WTC11 (cell line): ENCODE data around the gene SURF6. TPM values are rescaled to one million over a fixed set of nuclear protein-coding genes. Genes with fewer than 3 reads are reported as not detected.

Source experiments
- ATAC-seq: fragments of 200-7000 bp; cut with Tn5 transposase; 2 replicates; pipeline ENCODE4 v1.10.0; 2021; ENCODE audit warnings: mild to moderate bottlenecking, moderate library complexity
- CTCF ChIA-PET: fragments of 300-600 bp; sonication (Branson Sonifier 250); formaldehyde crosslinking; loops from one replicate; lab custom pipeline; 2021; ENCODE audit warnings: antibody characterized with exemption; lab: Charles Lee
- POLR2A ChIA-PET: fragments of 350-600 bp; sonication (Branson Sonifier 250); formaldehyde crosslinking; loops from one replicate; lab custom pipeline; 2021; ENCODE audit warnings: antibody characterized with exemption; lab: Charles Lee
- DNase-seq: peaks from one replicate; pipeline ENCODE4 v3.0.0; 2021; ENCODE audit warnings: low spot score
- H3K27ac Mint-ChIP-seq: 2 replicates; pipeline ENCODE4 v1.8.0; 2021; ENCODE audit warnings: mixed read lengths
- H3K27me3 Mint-ChIP-seq: 2 replicates; pipeline ENCODE4 v1.8.0; 2021; ENCODE audit warnings: low read depth, mild to moderate bottlenecking, moderate library complexity, mixed read lengths
- H3K36me3 Mint-ChIP-seq: 2 replicates; pipeline ENCODE4 v1.8.0; 2021; ENCODE audit warnings: mixed read lengths
- H3K4me1 Mint-ChIP-seq: 2 replicates; pipeline ENCODE4 v1.8.0; 2022; ENCODE audit warnings: mixed read lengths
- H3K4me3 Mint-ChIP-seq: 2 replicates; pipeline ENCODE4 v1.8.0; 2021; ENCODE audit warnings: mild to moderate bottlenecking, moderate library complexity, mixed read lengths
- H3K9me3 Mint-ChIP-seq: 2 replicates; pipeline ENCODE4 v1.8.0; 2021; ENCODE audit warnings: mixed read lengths
- AFF4 ChIP-seq: sonication (generic); formaldehyde crosslinking; IDR thresholded peaks from 2 replicates; pipeline ENCODE4 v1.8.1; 2023; ENCODE audit warnings: mild to moderate bottlenecking, missing genetic modification reagents, borderline replicate concordance
- ATF2 ChIP-seq: sonication (generic); formaldehyde crosslinking; IDR thresholded peaks from 2 replicates; pipeline ENCODE4 v1.8.1; 2022; ENCODE audit warnings: low read depth, missing genetic modification reagents, borderline replicate concordance
- CBFB ChIP-seq: sonication (generic); formaldehyde crosslinking; IDR thresholded peaks from 2 replicates; pipeline ENCODE4 v1.8.1; 2022; ENCODE audit warnings: mild to moderate bottlenecking, low read depth, missing genetic modification reagents
- E2F5 ChIP-seq: sonication (generic); formaldehyde crosslinking; IDR thresholded peaks from 2 replicates; pipeline ENCODE4 v1.8.1; 2022; ENCODE audit warnings: mild to moderate bottlenecking, moderate library complexity, missing genetic modification reagents
- FOXJ3 ChIP-seq: sonication (generic); formaldehyde crosslinking; IDR thresholded peaks from 2 replicates; pipeline ENCODE4 v1.9.0; 2021; ENCODE audit warnings: missing genetic modification reagents, mild to moderate bottlenecking, borderline replicate concordance
- GRHL2 ChIP-seq: fragments of 250-450 bp; sonication (Bioruptor Pico); IDR thresholded peaks from 2 replicates; pipeline ENCODE4 v1.8.0; 2022; ENCODE audit warnings: mild to moderate bottlenecking, moderate library complexity; ENCODE audit not compliant: insufficient replicate concordance, severe bottlenecking
- HMGA2 ChIP-seq: fragments of 250-450 bp; sonication (Bioruptor Pico); IDR thresholded peaks from 2 replicates; pipeline ENCODE4 v1.4.0; 2021; ENCODE audit warnings: mild to moderate bottlenecking, moderate library complexity
- IRF1 ChIP-seq: sonication (generic); formaldehyde crosslinking; IDR thresholded peaks from 2 replicates; pipeline ENCODE4 v1.8.0; 2023; ENCODE audit warnings: missing genetic modification reagents
- MXD4 ChIP-seq: fragments of 250-450 bp; sonication (Bioruptor Pico); IDR thresholded peaks from 2 replicates; pipeline ENCODE4 v1.8.0; 2021; ENCODE audit warnings: mild to moderate bottlenecking, moderate library complexity, borderline replicate concordance
- NFATC4 ChIP-seq: fragments of 250-450 bp; sonication (Bioruptor Pico); IDR thresholded peaks from 2 replicates; pipeline ENCODE4 v1.9.0; 2021; ENCODE audit warnings: mild to moderate bottlenecking
- NFYB ChIP-seq: sonication (generic); formaldehyde crosslinking; conservative IDR thresholded peaks from 2 replicates; pipeline ENCODE4 v1.8.0; 2022; ENCODE audit warnings: low read depth, missing genetic modification reagents
- NR1H2 ChIP-seq: sonication (generic); formaldehyde crosslinking; IDR thresholded peaks from 2 replicates; pipeline ENCODE4 v1.9.0; 2021; ENCODE audit warnings: mild to moderate bottlenecking, moderate library complexity, missing genetic modification reagents
- PRRX2 ChIP-seq: fragments of 250-450 bp; sonication (Bioruptor Pico); IDR thresholded peaks from 2 replicates; pipeline ENCODE4 v1.8.0; 2021; ENCODE audit warnings: mild to moderate bottlenecking
- SP1 ChIP-seq: sonication (generic); formaldehyde crosslinking; conservative IDR thresholded peaks from 2 replicates; pipeline ENCODE4 v1.8.1; 2022; ENCODE audit warnings: missing genetic modification reagents
- ZBTB21 ChIP-seq: sonication (generic); formaldehyde crosslinking; IDR thresholded peaks from 2 replicates; pipeline ENCODE4 v1.8.1; 2023; ENCODE audit warnings: mild to moderate bottlenecking, missing genetic modification reagents, borderline replicate concordance
- ZNF263 ChIP-seq: sonication (generic); formaldehyde crosslinking; IDR thresholded peaks from 2 replicates; pipeline ENCODE4 v1.8.1; 2022; ENCODE audit warnings: low read depth, mild to moderate bottlenecking, moderate library complexity, missing genetic modification reagents
- ZNF317 ChIP-seq: sonication (generic); formaldehyde crosslinking; IDR thresholded peaks from 2 replicates; pipeline ENCODE4 v1.8.1; 2023; ENCODE audit warnings: low read depth, mild to moderate bottlenecking, moderate library complexity, missing genetic modification reagents, borderline replicate concordance
- ZNF532 ChIP-seq: fragments of 250-450 bp; sonication (Bioruptor Pico); IDR thresholded peaks from 2 replicates; pipeline ENCODE4 v1.9.0; 2021; ENCODE audit warnings: mild to moderate bottlenecking, borderline replicate concordance
- total RNA-seq: library from RNA; stranded (reverse); gene quantifications from 3 replicates; pipeline ENCODE4 v1.2.3, GENCODE V29; 2021

The SURF6 gene
- total RNA-seq, 1 experiment from 2014 or later = 67.2 TPM

GRCh38 chr9:133346021-133346785, 10.2 kb upstream of the SURF6 start:
- no peak for DNase-seq
- POLR2A ChIA-PET = interaction anchor here (0.8 kb wide), 1 partner anchor 11 kb away, joined by 4 read pairs; no protein-coding TSS in a partner anchor
- H3K27ac Mint-ChIP-seq = peak overlapping the region; percentile 96; the same call in 1 of the 2 replicates
- no peaks in the 10 kb centered on the region for H3K9me3 Mint-ChIP-seq
- TF ChIP-seq E2F5 (CRISPR knock-in tag) (no peak), ZNF317 (CRISPR knock-in tag) (no peak), NR1H2 (CRISPR knock-in tag) (no peak), AFF4 (CRISPR knock-in tag) (no peak), NFATC4 (no peak), PRRX2 (CRISPR knock-in tag) (no peak), GRHL2 (CRISPR knock-in tag) (no peak), FOXJ3 (CRISPR knock-in tag) (no peak), HMGA2 (no peak), IRF1 (CRISPR knock-in tag) (no peak), MXD4 (no peak), ZNF263 (CRISPR knock-in tag) (no peak), ATF2 (CRISPR knock-in tag) (no peak), CBFB (CRISPR knock-in tag) (no peak), NFYB (CRISPR knock-in tag) (no peak), SP1 (CRISPR knock-in tag) (no peak), ZBTB21 (no peak), ZNF532 (no peak)
- peaks cover 29% of the 10 kb centered on the region for H3K4me1 Mint-ChIP-seq
- H3K27me3 Mint-ChIP-seq = no peaks in the 10 kb centered on the region; the same call in 1 of the 2 replicates
- ATAC-seq = no peak
- H3K36me3 Mint-ChIP-seq = peaks cover 70% of the 10 kb centered on the region
- H3K4me3 Mint-ChIP-seq = peak overlapping the region; percentile 99
- CTCF ChIA-PET = interaction anchor here (0.5 to 1.7 kb wide), 4 partner anchors 16 to 159 kb away, joined by 3 to 4 read pairs (median 4); no protein-coding TSS in a partner anchor
